Activated CD4-positive, alpha-beta memory T cell treated with anti-CD3 and anti-CD28 coated beads for 36 hours (primary cell): Measurements from ENCODE around the gene SMARCA2. TPM values are rescaled to one million over a fixed set of nuclear protein-coding genes. Genes with fewer than 3 reads are reported as not detected.

Experiments used
- CTCF ChIA-PET: fragments of 350-600 bp; sonication (Branson Sonifier 250); formaldehyde crosslinking; loops from one replicate; lab custom pipeline; 2021; ENCODE audit warnings: antibody characterized with exemption, inconsistent platforms; lab: Charles Lee
- POLR2A ChIA-PET: fragments of 350-600 bp; sonication (Branson Sonifier 250); formaldehyde crosslinking; loops from one replicate; lab custom pipeline; 2021; ENCODE audit warnings: antibody characterized with exemption; lab: Charles Lee
- DNase-seq: peaks from one replicate; pipeline ENCODE4 v3.0.0-alpha.2; 2020
- H3K27ac Mint-ChIP-seq: one replicate; pipeline ENCODE4 v1.8.0; 2021; ENCODE audit warnings: mixed read lengths
- H3K27me3 Mint-ChIP-seq: one replicate; pipeline ENCODE4 v1.8.0; 2021; ENCODE audit warnings: mixed read lengths
- H3K36me3 Mint-ChIP-seq: one replicate; pipeline ENCODE4 v1.8.0; 2021; ENCODE audit warnings: mixed read lengths
- H3K4me1 Mint-ChIP-seq: one replicate; pipeline ENCODE4 v1.8.0; 2021; ENCODE audit warnings: low read depth, mixed read lengths
- H3K4me3 Mint-ChIP-seq: one replicate; pipeline ENCODE4 v1.8.0; 2021; ENCODE audit warnings: mild to moderate bottlenecking, mixed read lengths
- H3K9me3 Mint-ChIP-seq: one replicate; pipeline ENCODE4 v1.8.0; 2021; ENCODE audit warnings: mixed read lengths
- intact Hi-C: fragments of 100-400 bp; cut with micrococcal nuclease; formaldehyde crosslinking; loops from one replicate; pipeline ENCODE4 v1.15.1; 2023
- total RNA-seq, 2 experiments: library from RNA; stranded (reverse); gene quantifications; one replicate each; pipeline ENCODE4 v1.2.3, GENCODE V29; 2021

Gene SMARCA2
- total RNA-seq, 2 experiments from 2014 or later = 95.1 to 100 TPM

GRCh38 chr9:2231829-2232228 is 216.7 kb downstream of the SMARCA2 start:
- POLR2A ChIA-PET = no interaction called here
- Mint-ChIP-seq H3K4me3 (no peak overlapping the region), H3K36me3 (peaks cover 3% of the 10 kb centered on the region), H3K4me1 (no peaks in the 10 kb centered on the region), H3K27ac (no peak overlapping the region), H3K27me3 (peaks cover 1% of the 10 kb centered on the region), H3K9me3 (peaks cover 5% of the 10 kb centered on the region)
- intact Hi-C loops = no loop called here
- CTCF ChIA-PET = no interaction called here
- no peak for DNase-seq

DNA sequence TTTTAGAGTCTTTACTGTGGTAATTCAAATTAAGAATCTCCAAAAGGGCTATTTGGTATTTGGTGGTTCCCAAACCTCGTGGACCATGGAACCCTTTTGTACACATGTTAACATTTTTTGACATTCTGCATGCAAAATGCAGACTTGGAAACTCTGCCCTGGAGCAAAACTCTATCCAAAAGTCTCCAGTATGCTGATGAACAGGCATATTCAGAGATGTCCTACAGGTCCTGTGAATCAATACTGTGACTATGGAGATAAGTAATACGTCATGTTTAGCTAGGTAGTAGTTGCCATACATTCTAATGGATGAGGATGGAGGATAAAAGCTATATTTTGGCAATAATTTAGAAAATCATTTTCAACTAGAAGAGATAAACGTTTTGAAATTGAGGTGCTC is 218.1 kb downstream of the SMARCA2 start:
- Mint-ChIP-seq H3K9me3 (peaks cover 5% of the 10 kb centered on the region), H3K4me1 (no peaks in the 10 kb centered on the region), H3K4me3 (no peak overlapping the region), H3K27me3 (peaks cover 1% of the 10 kb centered on the region), H3K36me3 (peaks cover 3% of the 10 kb centered on the region), H3K27ac (no peak overlapping the region)
- POLR2A ChIA-PET = interaction anchor here (1.0 kb wide), 1 partner anchor 9 kb away, joined by 3 read pairs; no protein-coding TSS in a partner anchor
- CTCF ChIA-PET = no interaction called here
- DNase-seq = no peak
- intact Hi-C loops = no loop called here

- Mint-ChIP-seq H3K4me1 (no peaks in the 10 kb centered on the region), H3K9me3 (peaks cover 5% of the 10 kb centered on the region), H3K36me3 (peaks cover 3% of the 10 kb centered on the region), H3K27ac (no peak overlapping the region), H3K4me3 (no peak overlapping the region), H3K27me3 (peaks cover 1% of the 10 kb centered on the region)
- no peak for DNase-seq
- intact Hi-C loops = no loop called here
- CTCF ChIA-PET = no interaction called here
- POLR2A ChIA-PET = no interaction called here
Observed at GRCh38 chr9:2234371-2234893, 219.3 kb downstream of the SMARCA2 start.

DNA sequence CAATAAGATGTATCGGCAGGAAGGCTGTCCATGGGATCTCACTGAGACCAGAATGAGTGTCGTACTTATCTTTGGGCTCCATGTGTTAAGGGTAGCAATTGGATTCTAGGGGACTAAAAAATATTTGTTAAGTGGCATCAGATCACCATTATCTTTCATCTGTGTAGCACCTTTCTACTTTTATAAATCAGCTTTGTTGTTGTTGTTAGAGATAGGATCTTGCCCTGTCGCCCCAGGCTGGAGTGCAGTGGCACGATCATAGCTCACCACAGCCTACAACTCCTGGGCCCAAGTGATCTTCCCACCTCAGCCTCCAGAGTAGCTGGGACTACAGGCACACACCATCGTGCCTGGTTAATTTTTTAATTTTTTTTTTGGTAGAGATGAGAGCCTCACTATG is 220.5 kb downstream of the SMARCA2 start:
- intact Hi-C loops = no loop called here
- peaks cover 3% of the 10 kb centered on the region for H3K27me3 Mint-ChIP-seq
- no peaks in the 10 kb centered on the region for H3K4me1 Mint-ChIP-seq
- ChIA-PET CTCF (no interaction called here), POLR2A (no interaction called here)
- peaks cover under 1% of the 10 kb centered on the region for H3K9me3 Mint-ChIP-seq
- H3K36me3 Mint-ChIP-seq = peaks cover 2% of the 10 kb centered on the region
- DNase-seq = no peak
- H3K4me3 Mint-ChIP-seq = no peak overlapping the region
- H3K27ac Mint-ChIP-seq = no peak overlapping the region

DNA sequence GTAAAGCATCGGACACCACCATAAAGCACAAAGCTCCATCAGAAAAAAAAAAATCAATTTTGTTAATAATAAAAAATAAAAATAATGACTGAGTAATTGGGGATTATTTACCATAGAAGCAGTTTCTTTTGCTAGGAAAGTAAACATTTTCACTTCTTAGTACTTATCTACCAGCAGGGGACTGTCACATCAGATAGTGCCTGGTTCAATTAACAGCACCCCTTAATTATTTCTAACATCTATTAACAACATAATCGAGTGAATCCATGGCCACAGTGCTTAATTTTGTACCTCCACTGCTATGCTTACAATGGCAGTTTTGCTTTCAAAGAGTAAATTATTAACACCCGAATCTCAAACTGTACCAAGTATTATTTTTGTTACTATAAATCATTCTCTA is 221.7 kb downstream of the SMARCA2 start:
- Mint-ChIP-seq H3K4me1 (peaks cover 4% of the 10 kb centered on the region), H3K27me3 (peaks cover 3% of the 10 kb centered on the region), H3K4me3 (no peak overlapping the region), H3K36me3 (peaks cover 2% of the 10 kb centered on the region), H3K9me3 (no peaks in the 10 kb centered on the region), H3K27ac (no peak overlapping the region)
- ChIA-PET POLR2A (no interaction called here), CTCF (no interaction called here)
- intact Hi-C loops = no loop called here
- no peak for DNase-seq

- H3K4me3 Mint-ChIP-seq = peak overlapping the region; percentile 72
- CTCF ChIA-PET = interaction anchor here (1.0 kb wide), 1 partner anchor 12 kb away, joined by 3 read pairs; no protein-coding TSS in a partner anchor
- H3K4me1 Mint-ChIP-seq = peaks cover 14% of the 10 kb centered on the region
- peaks cover 4% of the 10 kb centered on the region for H3K9me3 Mint-ChIP-seq
- no peak overlapping the region for H3K27ac Mint-ChIP-seq
- intact Hi-C loops = loop anchor here (5.0 kb wide), 2 partner anchors 84 to 601 kb away; partner anchors contain the start of gene PUM3
- peaks cover 9% of the 10 kb centered on the region for H3K27me3 Mint-ChIP-seq
- POLR2A ChIA-PET = no interaction called here
- DNase-seq = no peak
- H3K36me3 Mint-ChIP-seq = peaks cover 2% of the 10 kb centered on the region
Observed at GRCh38 chr9:2241461-2241835, 226.3 kb downstream of the SMARCA2 start.

- peak; percentile 77 for DNase-seq
- Mint-ChIP-seq H3K27me3 (peaks cover 9% of the 10 kb centered on the region), H3K4me1 (peaks cover 14% of the 10 kb centered on the region), H3K9me3 (peaks cover 4% of the 10 kb centered on the region), H3K4me3 (peak overlapping the region; percentile 72), H3K27ac (no peak overlapping the region), H3K36me3 (peaks cover 2% of the 10 kb centered on the region)
- intact Hi-C loops = loop anchor here (5.0 kb wide), 2 partner anchors 85 to 600 kb away; partner anchors contain the start of gene PUM3
- ChIA-PET POLR2A (interaction anchor here (1.0 kb wide), 1 partner anchor 8 kb away, joined by 3 read pairs; no protein-coding TSS in a partner anchor), CTCF (no interaction called here)
Observed at GRCh38 chr9:2241836-2242741, 226.9 kb downstream of the SMARCA2 start.

- peaks cover 14% of the 10 kb centered on the region for H3K4me1 Mint-ChIP-seq
- no peak for DNase-seq
- H3K4me3 Mint-ChIP-seq = peak overlapping the region; percentile 72
- ChIA-PET POLR2A (interaction anchor here (1.0 kb wide), 1 partner anchor 9 kb away, joined by 3 read pairs; no protein-coding TSS in a partner anchor), CTCF (no interaction called here)
- H3K27me3 Mint-ChIP-seq = peaks cover 9% of the 10 kb centered on the region
- peaks cover 4% of the 10 kb centered on the region for H3K9me3 Mint-ChIP-seq
- H3K36me3 Mint-ChIP-seq = peaks cover 2% of the 10 kb centered on the region
- no peak overlapping the region for H3K27ac Mint-ChIP-seq
- intact Hi-C loops = loop anchor here (5.0 kb wide), 2 partner anchors 86 to 599 kb away; partner anchors contain the start of gene PUM3
Observed at GRCh38 chr9:2242831-2243330, 227.7 kb downstream of the SMARCA2 start.
